Endothelial cell (in vitro differentiated cells): ENCODE measurements around the gene EPB42. TPM values are rescaled to one million over a fixed set of nuclear protein-coding genes. Genes with fewer than 3 reads are reported as not detected.
"Not testable (repeated sequence)": the region's sequence is repeated elsewhere in the genome, so short reads cannot be mapped to it uniquely, and the experiment has no call there.

ENCODE experiments used
- DNase-seq: peaks from one replicate; pipeline ENCODE4 v3.0.0; 2021; ENCODE audit warnings: low spot score
- H3K27ac Mint-ChIP-seq: one replicate; pipeline ENCODE4 v1.8.0; 2021; ENCODE audit warnings: mixed read lengths, inconsistent platforms; ENCODE audit not compliant: unreplicated experiment
- H3K27me3 Mint-ChIP-seq: one replicate; pipeline ENCODE4 v1.8.0; 2021; ENCODE audit warnings: mild to moderate bottlenecking, moderate library complexity, mixed read lengths, inconsistent platforms; ENCODE audit not compliant: unreplicated experiment
- H3K36me3 Mint-ChIP-seq: one replicate; pipeline ENCODE4 v1.8.0; 2021; ENCODE audit warnings: mild to moderate bottlenecking, low read depth, mixed read lengths, inconsistent platforms; ENCODE audit not compliant: unreplicated experiment
- H3K4me1 Mint-ChIP-seq: one replicate; pipeline ENCODE4 v1.8.0; 2021; ENCODE audit warnings: mild to moderate bottlenecking, mixed read lengths, inconsistent platforms; ENCODE audit not compliant: unreplicated experiment
- H3K4me3 Mint-ChIP-seq: one replicate; pipeline ENCODE4 v1.8.0; 2021; ENCODE audit warnings: mild to moderate bottlenecking, mixed read lengths, inconsistent platforms; ENCODE audit not compliant: unreplicated experiment
- H3K9me3 Mint-ChIP-seq: one replicate; pipeline ENCODE4 v1.8.0; 2021; ENCODE audit warnings: mixed read lengths, inconsistent platforms; ENCODE audit not compliant: unreplicated experiment
- CTCF ChIP-seq: fragments of 200-600 bp; sonication (generic); IDR thresholded peaks from one replicate; pipeline ENCODE4 v1.5.0; 2021; ENCODE audit warnings: antibody characterized with exemption; ENCODE audit not compliant: unreplicated experiment
- total RNA-seq: library from RNA; stranded (reverse); fragmentation: NEBNext Ultra II Directional; extraction: Animal tissue kit (Norgen Biotek cat#: 25700); gene quantifications from one replicate; pipeline ENCODE4 v1.2.1, GENCODE V29; 2021; ENCODE audit not compliant: unreplicated experiment

Gene EPB42
- total RNA-seq, 1 donor from 2014 or later = not detected

- Mint-ChIP-seq H3K36me3 (no peaks in the 10 kb centered on the region), H3K27ac (peak within 1 kb of the TSS; percentile 55), H3K4me3 (peak within 1 kb of the TSS; percentile 96), H3K9me3 (no peaks in the 10 kb centered on the region), H3K27me3 (peaks cover 3% of the 10 kb centered on the region), H3K4me1 (peaks cover 4% of the 10 kb centered on the region)
- TF ChIP-seq CTCF = peak; percentile 24
- DNase-seq = peak; percentile 72
Measured at GRCh38 chr15:43185157-43186002, 35.4 kb downstream of the EPB42 start, which contains the start of gene CCNDBP1. Gene CCNDBP1 (plus strand): TSS chr15:43185403. CDS start chr15:43185499, 96 bp downstream.

GRCh38 chr15:43184407-43185124 lies 36.3 kb downstream of the EPB42 start:
- H3K27me3 Mint-ChIP-seq = peaks cover 3% of the 10 kb centered on the region
- no peak for TF ChIP-seq CTCF
- H3K4me3 Mint-ChIP-seq = peak overlapping the region; percentile 91
- DNase-seq = no peak
- H3K4me1 Mint-ChIP-seq = peaks cover 4% of the 10 kb centered on the region
- no peaks in the 10 kb centered on the region for H3K36me3 Mint-ChIP-seq
- H3K27ac Mint-ChIP-seq = no peak overlapping the region
- H3K9me3 Mint-ChIP-seq = no peaks in the 10 kb centered on the region

- H3K36me3 Mint-ChIP-seq = no peaks in the 10 kb centered on the region
- H3K4me1 Mint-ChIP-seq = peaks cover 4% of the 10 kb centered on the region
- peaks cover 3% of the 10 kb centered on the region for H3K27me3 Mint-ChIP-seq
- TF ChIP-seq CTCF = no peak
- no peaks in the 10 kb centered on the region for H3K9me3 Mint-ChIP-seq
- DNase-seq = no peak
- H3K4me3 Mint-ChIP-seq = no peak overlapping the region
- H3K27ac Mint-ChIP-seq = no peak overlapping the region
Measured at GRCh38 chr15:43183270-43183669, 37.5 kb downstream of the EPB42 start.

- H3K27ac Mint-ChIP-seq, H3K4me3 Mint-ChIP-seq, DNase-seq, H3K27me3 Mint-ChIP-seq, H3K4me1 Mint-ChIP-seq, H3K9me3 Mint-ChIP-seq: not testable (repeated sequence)
- peaks cover 24% of the 10 kb centered on the region for H3K36me3 Mint-ChIP-seq
Measured at GRCh38 chr15:43177147-43177546, 43.7 kb downstream of the EPB42 start.

- not testable (repeated sequence) for H3K9me3 Mint-ChIP-seq, DNase-seq, H3K27me3 Mint-ChIP-seq, H3K27ac Mint-ChIP-seq, H3K4me1 Mint-ChIP-seq
- H3K36me3 Mint-ChIP-seq = peaks cover 29% of the 10 kb centered on the region
- H3K4me3 Mint-ChIP-seq = peak overlapping the region; percentile 17
Measured at GRCh38 chr15:43175656-43176309, 45.0 kb downstream of the EPB42 start.
